ENCODE data around the gene RAD51B.

The RAD51B gene

DNA sequence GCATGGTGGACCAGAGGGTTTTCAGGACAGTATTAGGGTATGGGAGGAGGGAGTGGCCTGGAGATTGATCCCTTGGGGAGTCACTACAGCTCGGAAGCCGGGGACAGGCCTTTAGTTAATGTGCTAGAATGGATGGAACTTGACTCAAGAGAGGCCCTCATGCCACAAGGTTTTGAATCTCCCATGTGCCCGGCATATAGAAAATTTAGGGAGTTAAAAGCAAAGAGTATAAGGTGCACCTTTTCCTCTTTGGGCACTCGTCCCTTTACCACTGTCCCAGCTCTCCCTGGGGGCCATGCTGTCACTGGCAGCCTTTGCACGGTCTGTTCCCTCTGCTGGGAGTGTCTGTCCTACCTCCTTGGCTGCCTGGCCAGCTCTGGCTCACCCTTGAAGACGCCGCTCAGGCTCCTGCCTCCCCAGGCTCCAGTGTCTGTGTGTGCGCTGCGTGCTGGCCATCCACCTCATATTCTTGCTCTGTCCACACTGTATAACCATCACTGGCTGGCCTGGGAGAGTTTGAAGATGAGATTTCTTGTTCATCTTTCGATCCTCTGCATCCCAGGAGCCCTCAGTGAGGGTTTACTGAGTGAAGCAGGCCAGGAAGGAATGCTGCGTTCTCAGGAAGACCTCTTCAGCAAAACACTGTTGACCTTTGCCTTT, 811.9 kb downstream of the RAD51B start:
- no peak overlapping the region for H3K4me3 Mint-ChIP-seq
- no peaks in the 10 kb centered on the region for H3K27me3 Mint-ChIP-seq
- no peaks in the 10 kb centered on the region for H3K36me3 Mint-ChIP-seq
- no peak overlapping the region for H3K27ac Mint-ChIP-seq
- peaks cover 15% of the 10 kb centered on the region for H3K4me1 Mint-ChIP-seq
- no peaks in the 10 kb centered on the region for H3K9me3 Mint-ChIP-seq

DNA sequence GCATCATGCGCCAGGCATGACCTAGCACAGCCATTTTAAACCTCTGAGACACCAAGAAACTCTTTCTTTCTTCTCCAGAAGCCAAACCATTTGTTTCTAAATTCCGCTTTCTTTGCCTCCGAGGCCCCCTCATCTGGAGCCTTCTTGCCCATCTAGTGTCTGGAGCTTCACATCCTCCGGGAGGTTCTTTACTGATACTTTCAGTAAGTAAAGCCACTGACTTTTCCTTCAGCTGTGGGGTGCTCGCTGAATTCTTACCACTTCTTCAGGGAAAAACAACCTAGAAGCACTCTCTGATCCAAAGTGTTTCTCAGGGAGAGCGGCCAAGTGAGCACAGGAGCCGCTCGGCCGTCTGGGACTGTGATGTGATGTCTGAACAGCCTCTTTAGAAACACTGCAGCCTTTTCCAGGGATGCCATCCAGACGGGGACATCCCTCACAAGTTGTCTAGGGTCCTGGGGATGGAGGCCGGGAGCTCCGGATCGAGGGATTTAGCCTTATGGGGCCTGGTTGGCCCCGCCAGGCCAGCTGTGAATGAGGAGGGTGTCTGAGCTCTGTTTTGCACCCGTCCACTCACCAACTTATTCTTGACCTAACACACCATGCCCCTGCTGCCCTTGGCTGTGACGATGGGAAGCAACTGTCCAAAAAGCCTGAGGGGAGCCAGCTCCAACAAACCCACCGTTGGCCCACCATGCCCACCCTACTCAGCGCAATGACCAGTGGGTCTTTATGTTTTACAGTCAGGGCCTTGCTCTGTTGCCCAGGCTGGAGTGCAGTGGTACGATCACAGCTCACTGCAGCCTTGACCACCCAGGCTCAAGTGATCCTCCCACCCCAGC, 812.7 kb downstream of the RAD51B start:
- Mint-ChIP-seq H3K4me3 (no peak overlapping the region), H3K4me1 (peaks cover 15% of the 10 kb centered on the region), H3K27me3 (no peaks in the 10 kb centered on the region), H3K9me3 (no peaks in the 10 kb centered on the region), H3K27ac (no peak overlapping the region), H3K36me3 (no peaks in the 10 kb centered on the region)

DNA sequence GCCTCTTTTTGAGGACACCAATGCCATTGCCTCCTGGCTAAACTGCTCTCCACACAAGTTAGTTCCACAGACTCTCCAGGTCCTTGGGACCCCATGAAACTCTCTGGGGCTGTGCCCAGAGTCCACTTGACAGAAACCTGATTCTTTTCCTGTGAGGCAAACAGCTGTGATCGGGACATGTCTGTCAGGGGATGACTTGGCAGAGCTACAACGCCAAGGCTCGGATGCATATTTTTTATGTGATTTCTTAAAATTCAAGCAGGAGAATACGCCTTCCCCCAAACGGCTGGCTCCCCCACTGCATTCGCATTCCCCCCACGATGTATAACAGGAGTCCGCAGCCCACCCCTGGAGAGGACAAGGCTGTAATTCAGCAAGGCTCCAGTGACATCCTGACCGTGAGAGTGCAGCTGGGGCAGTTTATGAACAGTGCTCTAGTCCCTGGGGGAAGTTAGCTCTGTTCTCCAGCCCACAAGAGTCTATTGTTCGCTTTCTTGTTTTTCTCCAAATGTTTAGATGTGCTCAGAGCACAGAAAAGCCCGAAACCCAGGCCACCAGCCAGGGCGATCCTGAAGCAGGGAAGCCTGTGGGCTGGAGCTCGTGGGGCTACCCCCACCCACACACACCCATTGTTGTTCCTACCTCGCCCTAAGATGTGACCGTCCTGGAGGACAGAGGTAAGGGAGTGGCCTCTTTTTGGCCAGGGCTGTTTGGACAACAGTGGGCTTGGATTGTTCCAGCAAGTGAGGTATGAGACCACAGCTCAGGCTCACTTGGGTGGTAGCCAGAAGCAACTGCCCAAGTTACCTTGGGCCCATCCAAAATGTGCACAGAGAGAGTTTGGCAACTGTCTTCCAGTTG, 813.8 kb downstream of the RAD51B start:
- no peak overlapping the region for H3K4me3 Mint-ChIP-seq
- H3K27me3 Mint-ChIP-seq, result no peaks in the 10 kb centered on the region
- peaks cover 7% of the 10 kb centered on the region for H3K4me1 Mint-ChIP-seq
- no peaks in the 10 kb centered on the region for H3K9me3 Mint-ChIP-seq
- H3K36me3 Mint-ChIP-seq, result no peaks in the 10 kb centered on the region
- no peak overlapping the region for H3K27ac Mint-ChIP-seq

DNA sequence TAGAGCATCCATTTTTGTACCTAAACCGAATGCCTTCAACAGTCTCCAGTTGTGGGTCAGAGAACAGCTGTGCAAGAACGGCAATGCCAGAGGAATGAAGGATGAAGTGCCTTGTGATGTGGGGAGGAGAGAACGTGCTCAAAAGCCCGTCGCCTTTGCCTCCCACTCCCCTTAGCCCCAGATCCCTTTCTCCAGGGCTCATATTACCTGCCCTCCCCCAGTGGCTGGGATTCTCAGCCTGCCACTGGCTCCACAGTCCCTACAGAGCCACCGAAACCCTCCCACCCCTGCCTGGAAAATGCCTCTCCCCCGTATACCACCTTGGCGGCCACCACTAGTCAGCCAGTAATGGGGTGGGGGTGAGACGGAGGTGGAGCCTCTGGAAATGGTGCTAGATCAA, 814.8 kb downstream of the RAD51B start:
- H3K4me3 Mint-ChIP-seq, result no peak overlapping the region
- H3K27me3 Mint-ChIP-seq, result no peaks in the 10 kb centered on the region
- H3K36me3 Mint-ChIP-seq, result no peaks in the 10 kb centered on the region
- H3K9me3 Mint-ChIP-seq, result no peaks in the 10 kb centered on the region
- no peaks in the 10 kb centered on the region for H3K4me1 Mint-ChIP-seq
- no peak overlapping the region for H3K27ac Mint-ChIP-seq

DNA sequence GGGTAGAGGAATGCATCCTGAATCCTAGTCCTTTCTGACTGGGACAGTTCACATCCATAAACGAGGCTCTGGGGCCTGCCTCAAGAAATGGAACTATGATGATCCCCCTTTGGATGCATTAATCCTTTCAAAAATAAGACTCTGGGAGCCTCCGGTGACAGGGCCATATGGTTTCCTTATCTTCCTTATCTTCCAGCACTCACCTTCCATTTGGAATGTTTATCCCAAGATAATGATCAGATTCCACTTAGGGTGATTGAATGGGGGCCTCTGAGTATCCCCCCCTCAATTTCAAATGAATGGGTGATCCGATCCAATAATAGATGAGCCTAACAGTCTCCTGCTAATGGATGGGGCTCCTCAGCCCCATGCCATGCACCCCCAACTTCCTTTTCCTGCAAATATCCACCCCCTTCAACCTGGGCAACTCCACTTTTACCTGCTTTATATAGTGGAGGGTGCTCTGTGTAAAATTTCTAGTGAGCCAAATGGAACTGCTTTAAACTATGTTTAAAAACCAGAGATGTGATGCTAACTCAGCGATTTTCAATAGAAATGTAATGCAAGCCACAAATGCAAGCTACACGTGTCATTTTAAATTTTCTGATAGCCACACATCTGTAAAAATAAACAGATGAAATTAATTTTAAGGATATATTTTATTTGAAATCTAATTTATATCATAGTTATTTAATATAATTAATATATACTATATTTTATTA, 815.5 kb downstream of the RAD51B start:
- H3K4me1 Mint-ChIP-seq, result no peaks in the 10 kb centered on the region
- no peaks in the 10 kb centered on the region for H3K27me3 Mint-ChIP-seq
- no peak overlapping the region for H3K4me3 Mint-ChIP-seq
- no peak overlapping the region for H3K27ac Mint-ChIP-seq
- no peaks in the 10 kb centered on the region for H3K36me3 Mint-ChIP-seq
- no peaks in the 10 kb centered on the region for H3K9me3 Mint-ChIP-seq

DNA sequence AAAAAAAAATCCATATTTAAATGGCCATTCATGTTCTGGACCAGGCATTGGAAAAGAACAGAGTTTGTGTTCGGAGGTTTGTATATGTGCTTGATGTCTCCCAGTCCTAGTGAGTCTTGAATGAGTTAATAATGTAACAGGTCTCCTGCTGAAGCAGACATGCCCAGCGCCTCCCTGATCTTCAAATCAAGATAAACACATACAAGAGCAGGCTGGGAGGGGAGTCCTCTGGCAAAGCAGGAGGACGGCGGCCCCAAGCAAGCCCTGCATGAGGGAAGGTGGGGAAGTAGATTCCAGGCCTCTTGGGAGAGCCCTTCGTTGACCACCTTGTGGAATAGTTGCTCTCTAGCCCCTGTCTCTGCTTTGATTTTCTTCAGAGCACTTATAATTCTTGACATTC, 817.0 kb downstream of the RAD51B start:
- H3K4me3 Mint-ChIP-seq, result no peak overlapping the region
- peaks cover 3% of the 10 kb centered on the region for H3K9me3 Mint-ChIP-seq
- H3K36me3 Mint-ChIP-seq, result no peaks in the 10 kb centered on the region
- H3K4me1 Mint-ChIP-seq, result no peaks in the 10 kb centered on the region
- H3K27ac Mint-ChIP-seq, result no peak overlapping the region
- no peaks in the 10 kb centered on the region for H3K27me3 Mint-ChIP-seq

DNA sequence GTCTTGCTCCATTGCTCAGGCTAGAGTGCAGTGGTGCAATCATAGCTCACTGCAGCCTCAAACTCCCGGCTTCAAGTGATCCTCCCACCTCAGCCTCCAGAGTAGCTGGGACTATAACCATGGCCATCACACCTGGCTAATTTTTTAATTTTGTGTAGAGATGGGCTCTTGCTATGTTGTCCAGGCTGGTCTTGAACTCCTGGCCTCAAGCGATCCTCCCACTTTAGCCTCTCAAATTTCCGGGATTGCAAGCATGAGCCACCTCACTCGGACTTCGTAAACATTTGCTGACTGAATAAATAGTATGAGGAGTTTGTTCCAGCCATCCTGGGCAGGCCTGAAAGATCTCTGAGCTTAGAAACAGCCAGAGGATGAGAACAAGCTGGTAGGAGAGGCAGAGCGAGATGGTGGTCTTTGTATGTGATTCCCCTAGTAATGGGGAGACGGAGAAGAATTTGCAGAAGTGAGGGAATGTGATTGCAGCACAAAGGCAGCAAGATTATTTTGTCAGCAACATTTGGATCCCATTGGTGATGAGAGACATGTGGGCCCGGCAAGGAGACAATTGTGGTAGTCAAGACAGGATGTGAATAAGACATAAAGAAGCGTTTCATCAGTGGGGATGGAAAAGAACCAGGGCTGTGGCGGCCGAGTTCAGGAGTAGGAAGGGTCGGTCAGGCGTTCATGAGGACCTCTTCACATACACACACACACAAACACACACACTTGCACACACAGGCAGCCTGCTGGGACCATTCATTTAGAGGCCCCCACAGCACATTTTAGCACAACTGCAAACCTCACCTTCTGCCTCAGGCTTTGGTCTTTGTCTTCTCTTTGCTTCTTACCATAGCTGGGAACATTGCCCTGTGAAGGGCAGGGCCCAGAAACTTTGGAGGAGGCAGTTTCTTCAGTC, 817.8 kb downstream of the RAD51B start:
- Mint-ChIP-seq H3K4me1 (no peaks in the 10 kb centered on the region), H3K9me3 (peaks cover 3% of the 10 kb centered on the region), H3K36me3 (no peaks in the 10 kb centered on the region), H3K27ac (no peak overlapping the region), H3K27me3 (no peaks in the 10 kb centered on the region), H3K4me3 (no peak overlapping the region)

DNA sequence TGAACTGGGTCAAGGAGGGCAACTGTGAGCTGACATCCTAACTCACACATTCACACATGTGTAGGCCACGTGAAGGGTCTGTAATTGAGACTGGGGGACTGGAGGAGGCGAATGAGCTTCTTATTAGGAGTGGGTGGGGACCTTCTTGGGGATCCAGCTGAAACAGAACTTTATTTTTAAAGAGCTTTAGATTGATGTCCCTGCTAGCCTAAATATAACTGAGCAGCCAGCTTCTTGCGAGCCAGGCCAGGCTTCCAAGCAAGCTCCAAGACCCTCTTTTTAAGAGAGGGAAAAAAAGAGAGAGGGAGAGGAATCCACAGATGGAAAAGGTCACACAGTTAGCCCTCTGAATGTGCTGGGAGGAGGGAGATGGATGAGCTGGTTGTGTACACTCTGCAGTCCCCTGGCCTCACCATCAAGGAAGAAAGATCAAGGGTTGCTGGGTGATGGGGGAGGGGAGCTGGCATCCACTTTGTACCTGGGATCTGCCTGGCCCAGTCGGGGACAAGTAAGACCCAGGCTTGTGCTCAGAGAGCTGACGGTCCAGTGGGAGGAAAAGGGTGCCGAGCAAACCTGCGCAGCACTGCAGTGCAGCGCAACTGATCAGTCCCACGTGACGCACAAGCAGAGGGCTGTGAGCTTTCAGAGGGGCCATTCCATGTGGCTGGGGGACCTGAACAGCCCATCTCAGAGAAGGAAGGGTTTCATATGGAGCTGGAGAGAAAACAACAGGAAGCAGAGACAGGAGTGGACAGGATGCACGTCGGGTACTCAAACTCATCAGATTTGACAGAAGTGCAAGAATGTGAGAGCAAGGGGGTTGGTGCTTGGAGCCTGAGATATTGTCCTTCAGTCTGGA, 818.8 kb downstream of the RAD51B start:
- no peak overlapping the region for H3K4me3 Mint-ChIP-seq
- H3K36me3 Mint-ChIP-seq, result no peaks in the 10 kb centered on the region
- no peak overlapping the region for H3K27ac Mint-ChIP-seq
- no peaks in the 10 kb centered on the region for H3K4me1 Mint-ChIP-seq
- H3K9me3 Mint-ChIP-seq, result peaks cover 3% of the 10 kb centered on the region
- no peaks in the 10 kb centered on the region for H3K27me3 Mint-ChIP-seq

DNA sequence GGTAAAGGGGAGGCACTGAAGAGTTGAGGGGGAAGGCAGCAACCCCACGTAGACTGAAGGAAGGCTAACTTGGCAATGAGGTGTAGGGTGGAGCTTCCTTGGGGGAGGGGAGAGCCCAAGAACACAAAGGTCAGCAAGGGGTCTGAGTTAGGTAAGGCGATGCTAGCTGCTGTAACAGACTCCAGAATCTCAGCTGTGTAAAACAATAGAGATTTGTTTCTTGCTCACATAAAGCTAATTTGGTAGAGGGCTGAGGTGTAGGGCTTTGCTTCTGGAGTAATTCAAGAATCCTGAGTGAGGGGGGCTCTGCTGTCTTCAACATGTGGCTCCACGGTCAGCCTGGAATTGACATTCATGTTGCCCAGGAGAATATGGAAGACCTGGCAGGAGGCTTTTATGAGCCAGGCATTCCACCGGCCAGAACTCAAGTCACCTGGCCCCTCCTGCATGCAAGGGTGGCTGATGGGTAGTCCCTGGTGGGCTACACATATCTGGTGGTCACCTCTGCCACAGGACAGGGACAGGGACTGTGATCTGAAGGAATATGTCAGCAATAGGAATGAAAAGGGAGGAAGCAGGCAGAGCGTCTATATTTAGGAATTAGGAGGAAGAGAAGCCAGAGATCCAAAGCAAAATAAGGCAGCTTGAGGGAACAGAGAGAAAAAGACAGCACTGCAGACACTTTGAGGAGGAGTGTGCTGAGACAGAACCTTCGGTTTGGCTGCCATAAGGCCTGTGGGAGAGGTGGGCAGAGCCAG, 819.6 kb downstream of the RAD51B start:
- Mint-ChIP-seq H3K4me3 (no peak overlapping the region), H3K27me3 (no peaks in the 10 kb centered on the region), H3K4me1 (no peaks in the 10 kb centered on the region), H3K9me3 (peaks cover 3% of the 10 kb centered on the region), H3K27ac (no peak overlapping the region), H3K36me3 (no peaks in the 10 kb centered on the region)

DNA sequence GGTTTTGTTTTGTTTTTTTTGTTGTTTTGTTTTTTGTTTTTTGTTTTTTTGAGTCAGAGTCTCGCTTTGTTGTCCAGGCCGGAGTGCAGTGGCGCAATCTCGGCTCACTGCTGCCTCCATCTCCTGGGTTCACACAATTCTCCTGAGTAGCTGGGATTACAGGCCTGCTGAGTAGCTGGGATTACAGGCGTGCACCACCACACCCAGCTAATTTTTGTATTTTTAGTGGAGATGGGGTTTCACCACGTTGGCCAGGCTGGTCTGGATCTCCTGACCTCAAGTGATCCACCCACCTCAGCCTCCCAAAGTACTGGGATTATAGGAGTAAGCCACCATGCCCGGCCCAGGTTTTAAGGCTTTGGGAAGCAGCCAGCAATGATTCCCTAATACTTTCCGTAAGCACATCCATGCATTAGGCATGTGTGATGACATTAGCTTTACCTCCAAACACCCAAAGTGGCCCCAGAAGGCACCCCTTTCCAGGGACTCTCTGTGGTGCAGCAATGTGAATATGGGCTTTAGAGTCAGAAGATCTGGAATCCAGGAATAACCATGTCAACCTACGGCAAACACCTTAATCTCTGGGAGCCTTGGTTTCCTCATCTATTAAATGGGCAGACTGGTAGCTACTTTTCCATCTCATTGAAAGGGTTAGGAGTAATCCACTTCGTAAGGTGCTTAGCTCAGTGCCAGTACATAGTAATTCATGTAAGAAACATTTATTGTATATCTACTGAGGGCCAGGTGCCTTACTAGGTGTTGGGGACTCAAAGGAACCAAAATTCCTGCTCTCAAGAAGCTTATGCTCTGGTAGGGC, 820.4 kb downstream of the RAD51B start:
- H3K27ac Mint-ChIP-seq, result no peak overlapping the region
- no peaks in the 10 kb centered on the region for H3K4me1 Mint-ChIP-seq
- peaks cover 3% of the 10 kb centered on the region for H3K9me3 Mint-ChIP-seq
- H3K4me3 Mint-ChIP-seq, result no peak overlapping the region
- no peaks in the 10 kb centered on the region for H3K36me3 Mint-ChIP-seq
- no peaks in the 10 kb centered on the region for H3K27me3 Mint-ChIP-seq

DNA sequence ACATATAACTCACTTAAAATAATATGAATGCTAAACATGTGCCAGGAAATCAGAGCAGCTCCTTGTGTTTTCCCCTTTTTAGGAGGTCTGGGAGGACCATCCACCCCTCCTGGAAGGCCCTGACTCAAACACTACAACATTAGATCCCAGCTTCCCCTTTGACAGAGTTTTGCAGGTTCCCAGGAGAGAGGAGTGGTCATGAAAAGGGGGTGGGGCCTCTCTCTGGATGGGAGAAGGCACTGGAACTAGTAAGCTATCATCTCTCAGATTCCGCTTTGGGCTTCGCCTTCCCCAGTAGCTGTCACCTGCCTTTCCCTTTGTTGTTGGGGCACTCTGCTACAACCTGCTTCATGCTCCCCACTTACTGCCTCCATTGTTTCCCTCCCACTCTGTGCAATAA, 824.1 kb downstream of the RAD51B start:
- Mint-ChIP-seq H3K9me3 (peaks cover 3% of the 10 kb centered on the region), H3K27ac (no peak overlapping the region), H3K4me3 (no peak overlapping the region), H3K27me3 (no peaks in the 10 kb centered on the region), H3K4me1 (no peaks in the 10 kb centered on the region), H3K36me3 (no peaks in the 10 kb centered on the region)

DNA sequence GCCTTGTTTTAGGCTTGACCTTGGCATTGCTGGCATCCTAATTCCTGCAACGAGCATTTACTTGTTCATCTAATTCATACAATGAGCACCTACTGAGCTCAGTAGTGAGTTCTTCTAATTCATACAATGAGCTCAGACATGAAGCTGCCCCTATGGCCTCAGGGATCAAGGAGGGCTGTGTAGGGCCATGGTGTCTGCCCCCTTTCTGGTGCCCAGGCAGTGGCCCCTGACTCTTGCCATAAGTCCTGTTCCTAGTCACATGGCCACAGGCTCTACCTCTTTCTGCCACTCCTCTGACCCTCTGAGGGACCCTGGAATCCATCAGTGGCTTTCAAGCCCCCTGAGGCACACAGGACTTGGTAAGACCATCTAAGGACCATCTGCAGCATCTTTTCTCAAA, 824.5 kb downstream of the RAD51B start:
- Mint-ChIP-seq H3K27ac (no peak overlapping the region), H3K9me3 (peaks cover 3% of the 10 kb centered on the region), H3K27me3 (no peaks in the 10 kb centered on the region), H3K4me1 (no peaks in the 10 kb centered on the region), H3K4me3 (no peak overlapping the region), H3K36me3 (no peaks in the 10 kb centered on the region)

DNA sequence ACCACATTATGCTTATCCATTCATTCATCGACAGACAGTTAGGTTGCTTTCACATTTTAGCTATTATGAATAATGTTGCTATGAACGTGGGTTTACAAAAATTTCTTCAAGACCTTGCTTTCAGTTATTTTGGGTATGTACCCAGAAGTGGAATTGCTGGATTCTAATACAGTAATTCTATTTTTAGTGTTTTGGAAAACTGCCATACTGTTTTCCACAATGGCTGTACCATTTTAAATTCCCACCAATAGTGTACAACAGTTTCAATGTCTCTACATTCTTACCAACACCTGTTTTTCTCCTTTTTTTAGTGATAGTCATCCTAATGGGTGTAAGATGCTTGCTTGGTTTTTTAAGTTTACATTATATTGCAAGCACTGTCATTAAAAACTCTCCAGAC, 825.8 kb downstream of the RAD51B start:
- Mint-ChIP-seq H3K4me3 (no peak overlapping the region), H3K27ac (no peak overlapping the region), H3K9me3 (peaks cover 3% of the 10 kb centered on the region), H3K36me3 (no peaks in the 10 kb centered on the region), H3K4me1 (no peaks in the 10 kb centered on the region), H3K27me3 (no peaks in the 10 kb centered on the region)
